Colon (tissue), 2 donors: ENCODE results near the gene CTAG1A.
"Not testable (repeated sequence)": the region's sequence is repeated elsewhere in the genome, so short reads cannot be mapped to it uniquely, and the experiment has no call there.

ENCODE experiments used
- FAIRE-seq: peaks from 2 replicates; lab custom pipeline; 2012; peaks lifted over from hg19 to GRCh38; lab: Jason Lieb, UNC
- donor health status: control.
- donor health status: control.

Gene CTAG1A

GRCh38 chrX:154573061-154573460 lies 11.9 kb upstream of the CTAG1A start:
- FAIRE-seq, result not testable (repeated sequence)

DNA sequence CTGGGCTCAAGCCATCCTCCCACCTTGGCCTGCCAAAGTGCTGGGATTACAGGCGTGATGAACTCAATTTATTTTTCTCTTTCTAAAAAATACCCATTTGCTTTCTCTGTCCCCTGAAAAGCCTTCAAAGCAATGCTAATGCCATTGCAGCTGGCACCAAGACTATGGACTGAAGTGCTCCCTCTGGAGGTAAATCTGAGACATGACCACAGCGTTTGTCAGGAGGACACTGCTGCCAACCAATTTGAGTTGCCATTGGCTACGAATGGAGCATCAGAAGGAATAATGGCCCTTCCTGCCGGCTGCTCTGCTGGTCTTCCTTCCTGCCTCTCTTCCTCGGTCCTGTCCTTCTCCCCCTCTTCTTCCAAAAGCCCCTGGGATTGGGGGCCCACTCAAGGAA lies 9.9 kb upstream of the CTAG1A start:
- FAIRE-seq, result not testable (repeated sequence)

- FAIRE-seq, result not testable (repeated sequence)
These were observed 1.9 kb upstream of the CTAG1A start for GRCh38 chrX:154582994-154583393.

DNA sequence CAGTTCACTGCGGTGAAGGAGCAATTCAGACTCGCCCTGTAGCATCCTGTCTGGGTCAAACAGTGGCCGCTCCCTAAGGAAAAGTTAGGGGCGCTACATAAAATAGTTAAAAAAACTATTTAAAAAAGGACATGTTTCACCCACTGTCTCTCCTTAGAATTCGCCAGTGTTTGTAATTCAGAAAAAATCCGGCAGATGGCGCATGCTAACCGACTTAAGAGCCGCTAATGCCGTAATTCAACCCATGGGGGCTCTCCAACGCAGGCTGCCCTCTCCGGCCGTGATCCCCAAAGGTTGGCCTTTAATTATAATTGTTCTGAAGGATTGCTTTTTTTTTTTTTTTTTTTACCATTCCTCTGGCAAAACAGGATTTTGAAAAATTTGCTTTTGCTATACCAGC lies 5.5 kb downstream of the CTAG1A start:
- FAIRE-seq, result not testable (repeated sequence)

- FAIRE-seq, result no peak
These were observed 7.6 kb downstream of the CTAG1A start for GRCh38 chrX:154592505-154592904.

GRCh38 chrX:154593201-154593600 lies 8.3 kb downstream of the CTAG1A start:
- no peak for FAIRE-seq

DNA sequence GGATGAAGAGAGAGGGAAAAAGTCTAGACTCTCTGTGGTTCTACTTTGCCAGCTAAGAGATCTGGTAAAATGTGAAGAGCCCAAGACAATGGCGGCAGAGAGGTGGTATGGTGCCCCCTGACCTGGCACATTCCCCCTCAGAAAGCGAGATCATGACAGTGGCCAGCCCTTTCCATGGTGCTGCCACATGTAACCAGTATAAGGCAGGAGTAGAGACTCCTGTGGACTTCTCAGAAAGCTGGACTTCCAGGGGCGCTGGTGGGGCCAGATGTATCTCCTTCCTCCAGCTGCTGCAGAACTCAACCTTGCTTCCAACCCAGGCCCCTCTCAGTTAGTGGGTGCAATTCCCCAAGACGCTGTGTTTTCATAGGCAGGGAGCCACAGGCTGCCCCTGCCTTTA lies 9.6 kb downstream of the CTAG1A start:
- FAIRE-seq, result no peak

GRCh38 chrX:154595559-154596249 lies 10.8 kb downstream of the CTAG1A start:
- no peak for FAIRE-seq

DNA sequence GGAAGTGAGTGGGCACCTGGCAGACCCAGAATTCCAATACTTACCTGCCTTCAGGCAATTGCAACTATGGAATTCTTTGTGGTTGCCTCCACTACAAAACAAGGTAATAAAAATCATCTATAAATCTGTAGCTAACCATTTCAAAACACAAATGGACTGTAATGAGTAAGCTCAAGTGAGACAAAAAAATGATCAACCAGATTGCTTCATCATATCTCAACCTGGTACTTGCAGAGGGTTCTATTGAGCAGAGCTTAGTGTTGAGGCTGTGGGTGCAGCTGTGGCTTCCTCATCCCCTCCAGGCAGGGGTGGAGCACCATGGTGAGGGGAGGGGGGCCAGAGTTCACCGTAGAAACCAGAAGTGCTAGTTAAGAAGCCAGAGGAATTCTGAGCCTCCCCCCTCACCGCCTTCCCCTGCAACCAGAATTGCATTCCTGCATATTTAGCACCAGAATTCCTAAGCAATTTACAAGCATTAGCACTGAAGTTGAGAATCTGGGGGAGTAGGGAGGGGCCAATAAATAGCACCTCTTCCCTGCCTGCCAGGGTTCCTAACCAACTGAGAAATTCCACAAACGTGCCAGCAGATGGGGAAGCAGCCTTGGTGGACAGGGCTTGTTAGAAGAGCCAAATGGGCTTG lies 11.5 kb downstream of the CTAG1A start:
- no peak for FAIRE-seq

GRCh38 chrX:154597221-154597620 lies 12.3 kb downstream of the CTAG1A start:
- no peak for FAIRE-seq

DNA sequence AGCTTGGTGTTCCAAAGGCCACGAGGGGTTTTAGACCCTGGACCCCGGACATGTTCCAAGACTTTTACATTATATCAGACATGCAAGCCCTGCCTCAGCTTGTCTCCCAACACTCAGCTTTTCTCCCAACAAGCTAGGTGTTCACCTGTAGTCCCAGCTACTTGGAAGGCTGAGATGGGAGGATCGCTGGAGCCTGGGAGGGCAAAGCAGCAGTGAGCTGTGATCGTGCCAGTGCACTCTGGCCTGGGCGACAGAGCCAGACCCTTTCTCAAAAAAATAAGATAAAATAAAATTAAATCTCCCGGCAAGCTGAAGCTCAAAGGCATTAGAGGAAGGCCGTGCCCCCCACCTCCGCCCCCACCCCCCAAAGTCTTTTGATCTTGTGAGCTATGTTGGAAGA lies 13.7 kb downstream of the CTAG1A start:
- FAIRE-seq, result no peak

- FAIRE-seq, result no peak
These were observed 14.6 kb downstream of the CTAG1A start for GRCh38 chrX:154599531-154599930.

GRCh38 chrX:154600759-154601374 lies 15.9 kb downstream of the CTAG1A start:
- no peak for FAIRE-seq

DNA sequence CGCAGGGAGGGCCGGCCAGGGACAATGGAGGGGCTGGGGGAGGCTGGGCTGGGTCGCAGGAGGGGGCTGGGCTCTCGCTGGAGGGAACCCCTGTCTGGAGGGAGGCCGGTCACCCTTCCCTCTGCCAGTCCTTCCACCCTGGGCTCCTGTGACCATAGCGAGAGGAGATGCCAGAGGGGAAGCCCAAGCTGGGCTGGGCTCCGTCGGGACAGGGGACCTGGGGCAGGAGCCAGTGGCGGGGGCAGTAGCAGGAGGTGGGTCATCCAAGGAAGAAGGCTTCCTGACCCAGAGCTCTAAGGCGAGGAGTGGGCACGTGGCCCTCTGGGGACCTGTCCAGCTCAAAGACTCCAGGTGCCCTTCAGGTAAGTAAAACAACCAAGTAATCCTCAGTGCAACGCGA lies 17.3 kb downstream of the CTAG1A start:
- FAIRE-seq, result no peak

DNA sequence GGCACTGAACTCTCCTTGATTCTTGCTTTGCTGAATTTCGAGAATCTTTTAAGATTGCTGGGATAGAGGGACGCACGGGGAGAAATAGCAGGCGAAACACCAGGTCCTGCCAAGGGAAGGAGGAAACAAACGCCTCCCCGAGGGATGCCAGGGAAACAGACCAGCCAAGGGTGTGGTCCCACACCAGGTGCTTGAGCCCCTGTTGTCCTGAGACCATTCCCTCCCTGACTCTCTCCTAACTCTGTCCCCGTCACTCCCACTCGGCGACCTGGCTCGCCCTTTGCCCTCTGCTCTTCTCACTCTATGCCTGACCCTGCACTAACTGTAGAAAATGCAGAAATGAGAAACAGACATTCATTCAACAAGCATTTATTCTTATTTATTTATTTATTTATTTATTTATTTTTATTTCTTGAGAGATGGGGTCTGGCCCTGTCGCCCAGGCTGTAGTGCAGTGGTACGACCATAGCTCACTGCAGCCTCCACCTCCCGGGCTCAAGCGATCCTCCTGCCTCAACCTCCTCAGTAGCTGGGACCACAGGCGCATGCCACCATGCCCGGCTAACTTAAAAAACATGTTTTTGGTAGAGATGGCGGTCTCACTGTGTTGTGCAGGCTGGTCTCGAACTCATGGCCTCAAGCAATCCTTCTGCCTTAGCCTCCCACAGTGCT lies 18.0 kb downstream of the CTAG1A start:
- FAIRE-seq, result no peak

DNA sequence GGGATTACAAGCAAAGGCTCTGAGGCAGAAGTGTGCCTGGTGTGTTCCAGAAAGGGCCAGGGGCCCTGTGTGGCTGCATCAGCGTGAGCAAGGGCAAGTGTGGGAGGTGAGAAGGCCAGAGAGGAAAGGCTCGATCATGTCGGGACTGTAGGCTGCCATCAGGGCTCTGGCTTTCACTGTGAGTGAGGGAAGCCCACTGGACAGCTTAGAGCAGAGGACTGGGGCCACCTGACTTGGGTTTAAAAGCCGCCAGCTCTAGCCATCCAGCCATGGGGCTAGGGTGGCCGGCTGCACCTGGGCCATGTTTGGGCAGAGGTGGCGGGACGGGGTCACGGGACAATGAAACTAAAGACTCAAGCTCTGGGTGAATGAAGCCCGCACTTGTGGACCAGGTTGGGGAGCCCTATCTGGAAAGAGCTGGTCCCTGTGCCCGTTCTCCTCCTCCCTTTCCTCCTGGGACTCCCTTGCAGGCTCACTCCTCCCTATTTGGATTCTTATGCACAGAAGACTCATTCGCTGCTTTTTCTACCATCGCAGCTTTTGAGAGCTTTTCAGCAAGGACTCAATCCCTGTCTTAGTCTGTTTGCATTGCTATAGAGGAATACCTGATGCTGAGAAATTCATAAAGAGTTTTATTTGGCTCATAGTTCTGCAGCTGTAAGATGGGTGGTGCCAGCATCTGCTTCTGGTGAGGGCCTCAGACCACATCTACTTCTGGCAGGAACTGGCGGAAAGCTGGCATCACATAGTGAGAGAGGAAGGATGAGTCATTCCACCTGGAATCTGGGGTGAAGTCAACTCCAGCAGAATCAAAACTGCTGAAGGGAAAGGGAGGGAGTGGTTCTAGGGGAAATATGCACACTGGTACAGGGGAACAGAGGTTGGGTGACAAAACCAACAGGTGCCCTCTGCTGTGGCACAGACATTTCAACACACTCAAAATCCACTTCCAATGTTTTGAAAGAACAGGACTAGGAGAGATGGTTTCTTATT lies 18.8 kb downstream of the CTAG1A start:
- FAIRE-seq, result no peak

- FAIRE-seq, result no peak
These were observed 20.6 kb downstream of the CTAG1A start for GRCh38 chrX:154605566-154605965.

- no peak for FAIRE-seq
These were observed 22.4 kb downstream of the CTAG1A start for GRCh38 chrX:154607370-154607769.

- FAIRE-seq, result not testable (repeated sequence)
These were observed 23.0 kb downstream of the CTAG1A start for GRCh38 chrX:154607976-154608375.

GRCh38 chrX:154608823-154609222 lies 23.9 kb downstream of the CTAG1A start:
- FAIRE-seq, result not testable (repeated sequence)

GRCh38 chrX:154611146-154611545 lies 26.2 kb downstream of the CTAG1A start:
- not testable (repeated sequence) for FAIRE-seq

DNA sequence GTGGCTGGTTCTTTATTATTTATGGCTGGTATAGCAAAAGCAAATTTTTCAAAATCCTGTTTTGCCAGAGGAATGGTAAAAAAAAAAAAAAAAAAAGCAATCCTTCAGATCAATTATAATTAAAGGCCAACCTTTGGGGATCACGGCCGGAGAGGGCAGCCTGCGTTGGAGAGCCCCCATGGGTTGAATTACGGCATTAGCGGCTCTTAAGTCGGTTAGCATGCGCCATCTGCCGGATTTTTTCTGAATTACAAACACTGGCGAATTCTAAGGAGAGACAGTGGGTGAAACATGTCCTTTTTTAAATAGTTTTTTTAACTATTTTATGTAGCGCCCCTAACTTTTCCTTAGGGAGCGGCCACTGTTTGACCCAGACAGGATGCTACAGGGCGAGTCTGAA lies 28.7 kb downstream of the CTAG1A start:
- not testable (repeated sequence) for FAIRE-seq
